Vagina (tissue), 2 donors: ENCODE data around the gene LMBRD1.

Experiments
- POLR2A ChIP-seq, 2 donors: fragments of 450-650 bp; IDR thresholded peaks; one replicate each; pipeline ENCODE4 v1.6.1; 2017; ENCODE audit warnings: antibody characterized with exemption in 2 of 2, mild to moderate bottlenecking in 2 of 2, moderate library complexity in 2 of 2
- TF ChIP-seq, protein P1 (sequence below), 3 experiments: fragments of 450-650 bp in 2 of 3; fragments of 200-600 bp in 1 of 3; sonication (generic) in 1 of 3; IDR thresholded peaks; one replicate each; pipeline ENCODE4 v1.5.1; 2017 to 2019; ENCODE audit warnings: antibody characterized with exemption in 3 of 3, mild to moderate bottlenecking in 2 of 3, moderate library complexity in 2 of 3

DNA sequence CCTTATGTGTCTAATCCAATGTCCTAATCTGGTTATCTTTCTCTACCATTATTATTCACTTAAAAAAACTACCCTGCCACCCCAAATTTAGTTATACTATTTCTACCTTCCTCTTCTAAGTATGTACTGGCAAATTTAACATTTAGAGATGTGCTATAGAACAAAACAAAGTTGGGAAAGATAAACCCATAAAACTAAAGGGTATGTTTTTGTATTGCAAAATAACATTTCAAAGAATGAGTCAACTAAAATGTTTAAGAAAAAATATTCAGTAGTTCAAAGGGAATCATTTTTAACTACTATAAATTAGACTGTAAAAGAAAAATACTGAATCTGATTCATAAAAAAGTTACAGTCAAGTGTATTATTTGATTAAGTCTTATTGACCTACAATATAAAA is 103.0 kb downstream of the LMBRD1 start:
- TF ChIP-seq, protein P1, sequence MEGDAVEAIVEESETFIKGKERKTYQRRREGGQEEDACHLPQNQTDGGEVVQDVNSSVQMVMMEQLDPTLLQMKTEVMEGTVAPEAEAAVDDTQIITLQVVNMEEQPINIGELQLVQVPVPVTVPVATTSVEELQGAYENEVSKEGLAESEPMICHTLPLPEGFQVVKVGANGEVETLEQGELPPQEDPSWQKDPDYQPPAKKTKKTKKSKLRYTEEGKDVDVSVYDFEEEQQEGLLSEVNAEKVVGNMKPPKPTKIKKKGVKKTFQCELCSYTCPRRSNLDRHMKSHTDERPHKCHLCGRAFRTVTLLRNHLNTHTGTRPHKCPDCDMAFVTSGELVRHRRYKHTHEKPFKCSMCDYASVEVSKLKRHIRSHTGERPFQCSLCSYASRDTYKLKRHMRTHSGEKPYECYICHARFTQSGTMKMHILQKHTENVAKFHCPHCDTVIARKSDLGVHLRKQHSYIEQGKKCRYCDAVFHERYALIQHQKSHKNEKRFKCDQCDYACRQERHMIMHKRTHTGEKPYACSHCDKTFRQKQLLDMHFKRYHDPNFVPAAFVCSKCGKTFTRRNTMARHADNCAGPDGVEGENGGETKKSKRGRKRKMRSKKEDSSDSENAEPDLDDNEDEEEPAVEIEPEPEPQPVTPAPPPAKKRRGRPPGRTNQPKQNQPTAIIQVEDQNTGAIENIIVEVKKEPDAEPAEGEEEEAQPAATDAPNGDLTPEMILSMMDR (IDR thresholded peaks at IDR 0.05), result no peak
- TF ChIP-seq POLR2A (IDR thresholded peaks at IDR 0.05), result no peak
